Measurements from ENCODE around the gene ZNF687. TPM values are rescaled to one million over a fixed set of nuclear protein-coding genes. Genes with fewer than 3 reads are reported as not detected.

The ZNF687 gene
- total RNA-seq, 3 donors from 2014 or later, result 22.6 to 31.8 (median 29.7) TPM

DNA sequence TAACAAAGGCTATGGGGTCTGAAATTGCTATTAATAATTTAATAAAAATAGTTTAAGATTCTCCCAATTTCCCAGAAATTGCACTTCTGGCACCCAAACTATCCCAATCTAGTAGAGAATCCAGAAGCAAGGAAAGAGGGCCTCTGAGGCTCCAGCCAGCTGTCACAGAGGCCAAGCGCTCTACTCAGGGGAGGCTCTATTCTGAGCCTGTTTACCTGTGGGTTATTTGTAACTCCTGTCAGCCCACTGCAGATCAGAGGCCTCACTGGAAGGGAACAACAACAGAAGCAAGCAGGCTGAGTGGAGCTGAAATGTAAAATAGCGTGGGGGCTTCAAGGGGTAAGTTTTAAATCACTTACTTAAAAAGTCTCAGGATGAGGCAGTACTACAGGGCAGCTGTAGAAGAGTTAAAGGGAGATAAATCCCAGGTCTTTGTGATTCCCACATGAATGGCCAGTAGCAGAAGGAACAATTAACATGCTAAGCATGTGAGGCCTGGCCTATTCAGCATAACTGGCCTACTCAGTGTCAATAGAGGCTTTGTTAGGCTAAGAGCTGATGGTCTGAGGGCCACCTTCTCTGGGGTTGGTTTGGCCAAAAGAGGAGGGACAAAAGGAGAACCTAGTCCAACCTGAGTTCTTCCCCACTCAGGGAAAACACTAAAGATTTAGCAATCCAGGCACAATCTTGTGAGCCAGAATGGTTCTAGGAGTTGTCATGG, 12.8 kb downstream of the ZNF687 start:
- Histone ChIP-seq H3K4me3 (no peak overlapping the region), H3K36me3 (ENCODE audit: low read depth) (peaks cover 9% of the 10 kb centered on the region), H3K9me3 (no peaks in the 10 kb centered on the region), H3K4me1 (ENCODE audit: low read depth) (no peaks in the 10 kb centered on the region)
- ATAC-seq (no peak), DNase-seq (no peak)
- TF ChIP-seq, protein P1, sequence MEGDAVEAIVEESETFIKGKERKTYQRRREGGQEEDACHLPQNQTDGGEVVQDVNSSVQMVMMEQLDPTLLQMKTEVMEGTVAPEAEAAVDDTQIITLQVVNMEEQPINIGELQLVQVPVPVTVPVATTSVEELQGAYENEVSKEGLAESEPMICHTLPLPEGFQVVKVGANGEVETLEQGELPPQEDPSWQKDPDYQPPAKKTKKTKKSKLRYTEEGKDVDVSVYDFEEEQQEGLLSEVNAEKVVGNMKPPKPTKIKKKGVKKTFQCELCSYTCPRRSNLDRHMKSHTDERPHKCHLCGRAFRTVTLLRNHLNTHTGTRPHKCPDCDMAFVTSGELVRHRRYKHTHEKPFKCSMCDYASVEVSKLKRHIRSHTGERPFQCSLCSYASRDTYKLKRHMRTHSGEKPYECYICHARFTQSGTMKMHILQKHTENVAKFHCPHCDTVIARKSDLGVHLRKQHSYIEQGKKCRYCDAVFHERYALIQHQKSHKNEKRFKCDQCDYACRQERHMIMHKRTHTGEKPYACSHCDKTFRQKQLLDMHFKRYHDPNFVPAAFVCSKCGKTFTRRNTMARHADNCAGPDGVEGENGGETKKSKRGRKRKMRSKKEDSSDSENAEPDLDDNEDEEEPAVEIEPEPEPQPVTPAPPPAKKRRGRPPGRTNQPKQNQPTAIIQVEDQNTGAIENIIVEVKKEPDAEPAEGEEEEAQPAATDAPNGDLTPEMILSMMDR (IDR thresholded peaks at IDR 0.05), result no peak
- intact Hi-C loops (cut with DNase I, micrococcal nuclease), result no loop called here

DNA sequence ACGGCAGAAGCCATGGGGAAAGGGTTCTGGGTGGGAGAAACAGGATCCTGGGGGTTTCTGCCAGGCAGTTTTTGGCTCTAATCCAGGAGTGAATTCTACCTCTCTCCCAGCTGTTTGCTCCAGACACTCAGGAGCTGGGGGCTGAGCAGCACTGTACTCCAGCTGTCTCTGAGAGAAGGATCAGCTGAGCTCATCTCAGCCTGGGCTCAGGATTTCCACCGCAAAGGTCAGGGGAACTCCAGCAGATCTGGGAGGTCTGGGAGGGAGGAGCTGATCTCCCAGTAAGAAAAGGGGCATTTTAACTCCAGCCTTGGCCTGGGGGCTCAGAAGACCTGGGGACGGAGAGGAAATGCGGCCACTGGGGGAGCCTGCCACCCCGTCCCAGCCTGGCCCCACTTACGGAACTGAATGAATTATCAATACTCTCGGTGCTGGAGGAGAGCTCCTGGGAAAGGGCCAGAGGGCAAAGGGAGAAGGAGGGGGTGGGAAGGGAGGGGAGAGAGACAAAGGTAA, 27.8 kb downstream of the ZNF687 start:
- intact Hi-C loops (cut with DNase I, micrococcal nuclease), result no loop called here

DNA sequence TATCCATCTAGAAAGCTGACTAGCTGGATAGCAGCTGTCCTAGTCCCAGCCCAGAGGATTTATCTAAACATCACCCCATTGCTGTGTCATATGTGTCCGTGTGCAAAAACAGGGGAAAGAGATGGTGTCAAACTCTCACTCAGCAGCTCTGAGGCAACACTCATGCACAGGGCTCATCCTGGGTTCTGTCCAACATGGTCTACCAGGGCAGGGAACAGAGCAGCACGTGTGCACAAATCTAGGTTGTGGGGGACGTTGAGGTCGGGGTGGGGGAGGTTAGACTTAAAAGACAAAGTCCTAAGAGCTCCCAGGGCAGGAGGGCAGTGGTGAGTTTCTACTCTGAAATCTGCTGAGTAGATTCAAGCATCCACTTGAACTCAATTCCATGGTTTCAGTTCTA, 28.9 kb downstream of the ZNF687 start:
- peaks cover 7% of the 10 kb centered on the region for H3K36me3 ChIP-seq (ENCODE audit: low read depth)
- no peak overlapping the region for H3K4me3 ChIP-seq
- TF ChIP-seq, protein P1 (IDR thresholded peaks at IDR 0.05), result no peak
- intact Hi-C loops (cut with DNase I, micrococcal nuclease), result no loop called here
- no peak for DNase-seq
- ATAC-seq, result no peak
- H3K4me1 ChIP-seq (ENCODE audit: low read depth), result peaks cover 7% of the 10 kb centered on the region
- no peaks in the 10 kb centered on the region for H3K9me3 ChIP-seq

More for the DNA sequence above, 27.8 kb downstream of the ZNF687 start:
- TF ChIP-seq, protein P1 (IDR thresholded peaks at IDR 0.05), result no peak
- peaks cover 7% of the 10 kb centered on the region for H3K4me1 ChIP-seq (ENCODE audit: low read depth)
- no peaks in the 10 kb centered on the region for H3K9me3 ChIP-seq
- DNase-seq (no peak), ATAC-seq (no peak)
- H3K36me3 ChIP-seq (ENCODE audit: low read depth), result peaks cover 12% of the 10 kb centered on the region
- no peak overlapping the region for H3K4me3 ChIP-seq

DNA sequence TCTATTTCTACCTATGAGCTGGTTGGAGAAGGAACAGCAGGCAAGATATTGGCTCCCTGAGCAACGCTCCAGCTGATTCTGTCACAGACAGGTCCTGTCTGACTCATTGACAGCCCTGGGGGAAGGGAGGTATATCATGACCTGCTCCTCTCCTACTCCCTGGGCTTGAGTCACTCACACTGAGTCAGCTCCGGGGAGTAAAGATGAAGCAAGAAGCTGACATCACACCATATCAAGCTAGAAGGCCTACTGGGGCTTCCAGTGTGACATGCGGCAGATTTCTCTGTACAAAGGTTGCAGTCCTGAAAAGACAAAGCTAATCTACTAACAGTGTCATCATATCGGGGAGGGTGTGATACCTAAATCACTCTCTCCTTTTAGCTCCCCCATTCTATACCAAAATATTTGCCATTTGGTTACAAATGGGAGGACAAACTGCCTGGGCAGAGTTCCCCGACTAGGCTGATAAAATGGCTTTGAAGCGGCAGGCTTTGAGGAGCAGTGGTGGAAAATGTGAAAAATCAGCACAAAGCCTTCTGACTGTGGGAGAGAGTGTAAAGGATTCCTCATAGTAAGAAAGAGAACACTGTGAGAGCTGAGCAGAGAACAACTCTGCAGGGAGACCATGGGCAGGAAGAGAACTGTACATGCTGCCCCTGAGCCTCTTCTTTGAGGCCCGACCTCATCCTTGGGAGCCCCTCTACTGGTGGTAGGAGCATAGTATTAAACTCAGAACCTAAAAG, 29.7 kb downstream of the ZNF687 start:
- Histone ChIP-seq H3K36me3 (ENCODE audit: low read depth) (peaks cover 6% of the 10 kb centered on the region), H3K4me1 (ENCODE audit: low read depth) (peaks cover 7% of the 10 kb centered on the region), H3K4me3 (no peak overlapping the region), H3K9me3 (no peaks in the 10 kb centered on the region)
- DNase-seq (peak in 1 of 3 donors; percentile 50), ATAC-seq (peak; percentile 96)
- TF ChIP-seq, protein P1 (IDR thresholded peaks at IDR 0.05), result no peak
- intact Hi-C loops (cut with DNase I, micrococcal nuclease), result no loop called here

DNA sequence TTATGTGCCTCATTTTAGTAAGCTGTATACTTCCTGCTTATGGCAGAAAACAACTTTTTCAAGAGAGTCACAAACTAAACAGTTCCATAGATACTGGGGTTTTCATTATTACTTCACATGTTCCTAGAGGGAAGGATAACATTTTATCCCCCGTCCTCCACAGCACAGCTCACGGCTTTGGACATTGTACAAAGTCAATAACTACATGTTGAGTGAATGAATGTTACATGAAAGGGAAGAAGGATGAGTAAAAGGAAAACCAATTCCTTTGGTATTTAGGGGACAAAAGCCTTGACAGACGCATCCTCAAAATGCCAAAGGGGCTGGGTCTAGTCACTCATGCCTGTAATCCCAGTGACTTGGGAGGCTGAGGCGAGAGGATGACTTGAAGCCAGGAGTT, 30.3 kb downstream of the ZNF687 start:
- Histone ChIP-seq H3K9me3 (no peaks in the 10 kb centered on the region), H3K36me3 (ENCODE audit: low read depth) (peaks cover 6% of the 10 kb centered on the region), H3K4me3 (no peak overlapping the region), H3K4me1 (ENCODE audit: low read depth) (peaks cover 7% of the 10 kb centered on the region)
- TF ChIP-seq, protein P1 (IDR thresholded peaks at IDR 0.05), result no peak
- ATAC-seq (no peak), DNase-seq (no peak)
- intact Hi-C loops (cut with DNase I, micrococcal nuclease), result no loop called here
